GM12872 (cell line): Measurements from ENCODE around the gene SYNJ2.

Experiments used
- TF ChIP-seq, protein P1 (sequence below): IDR thresholded peaks from 3 replicates; pipeline ENCODE4 v1.5.1; 2011; ENCODE audit warnings: low read depth, mild to moderate bottlenecking, low read length, moderate library complexity; ENCODE audit not compliant: insufficient read depth

Gene SYNJ2

DNA sequence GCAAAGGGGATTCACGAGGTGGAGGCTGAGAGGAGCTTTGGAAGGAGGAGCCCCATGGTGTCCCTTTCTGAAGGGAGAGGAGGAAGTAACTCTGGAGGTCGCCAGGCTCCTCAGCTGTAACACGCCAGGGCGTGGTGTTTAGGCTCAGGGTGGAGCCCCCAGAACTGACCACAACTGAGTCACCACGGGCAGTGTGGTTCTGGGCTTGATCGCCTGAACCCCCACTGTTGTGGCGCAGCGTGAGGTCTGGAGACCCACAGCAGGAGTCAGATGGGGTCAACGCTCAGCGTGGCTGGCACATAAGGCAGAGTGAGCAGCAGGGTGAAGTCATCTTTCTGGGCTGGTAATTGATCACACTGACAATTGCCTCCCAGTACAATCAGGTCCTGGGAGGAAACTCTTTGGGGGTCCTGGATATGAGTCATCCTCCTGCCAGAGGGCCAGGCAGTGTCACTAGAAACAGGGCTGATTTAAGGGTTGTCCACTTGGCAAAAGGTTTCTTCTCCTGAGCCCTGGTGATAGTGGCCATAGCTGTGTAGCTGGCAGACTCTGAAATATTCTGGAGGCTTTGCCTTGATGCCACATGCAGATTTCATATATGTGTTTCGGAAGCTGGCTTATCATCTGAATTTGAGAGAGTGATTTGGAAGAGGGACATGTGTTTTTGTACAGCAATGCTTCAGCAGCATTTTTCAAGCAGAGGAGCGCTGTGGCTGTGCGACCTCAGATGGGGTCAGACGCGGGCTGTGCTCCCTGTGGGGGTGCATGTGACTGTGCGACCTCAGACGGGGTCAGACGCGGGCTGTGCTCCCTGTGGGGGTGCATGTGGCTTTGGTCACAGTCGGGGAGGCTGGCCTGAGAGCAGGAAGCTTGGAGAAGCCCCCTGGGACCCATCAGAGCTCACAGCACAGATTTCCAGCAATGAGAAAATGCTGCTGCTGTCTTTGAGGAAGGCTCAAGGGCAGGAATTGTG lies 50.0 kb downstream of the SYNJ2 start:
- TF ChIP-seq, protein P1, sequence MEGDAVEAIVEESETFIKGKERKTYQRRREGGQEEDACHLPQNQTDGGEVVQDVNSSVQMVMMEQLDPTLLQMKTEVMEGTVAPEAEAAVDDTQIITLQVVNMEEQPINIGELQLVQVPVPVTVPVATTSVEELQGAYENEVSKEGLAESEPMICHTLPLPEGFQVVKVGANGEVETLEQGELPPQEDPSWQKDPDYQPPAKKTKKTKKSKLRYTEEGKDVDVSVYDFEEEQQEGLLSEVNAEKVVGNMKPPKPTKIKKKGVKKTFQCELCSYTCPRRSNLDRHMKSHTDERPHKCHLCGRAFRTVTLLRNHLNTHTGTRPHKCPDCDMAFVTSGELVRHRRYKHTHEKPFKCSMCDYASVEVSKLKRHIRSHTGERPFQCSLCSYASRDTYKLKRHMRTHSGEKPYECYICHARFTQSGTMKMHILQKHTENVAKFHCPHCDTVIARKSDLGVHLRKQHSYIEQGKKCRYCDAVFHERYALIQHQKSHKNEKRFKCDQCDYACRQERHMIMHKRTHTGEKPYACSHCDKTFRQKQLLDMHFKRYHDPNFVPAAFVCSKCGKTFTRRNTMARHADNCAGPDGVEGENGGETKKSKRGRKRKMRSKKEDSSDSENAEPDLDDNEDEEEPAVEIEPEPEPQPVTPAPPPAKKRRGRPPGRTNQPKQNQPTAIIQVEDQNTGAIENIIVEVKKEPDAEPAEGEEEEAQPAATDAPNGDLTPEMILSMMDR, result no peak

DNA sequence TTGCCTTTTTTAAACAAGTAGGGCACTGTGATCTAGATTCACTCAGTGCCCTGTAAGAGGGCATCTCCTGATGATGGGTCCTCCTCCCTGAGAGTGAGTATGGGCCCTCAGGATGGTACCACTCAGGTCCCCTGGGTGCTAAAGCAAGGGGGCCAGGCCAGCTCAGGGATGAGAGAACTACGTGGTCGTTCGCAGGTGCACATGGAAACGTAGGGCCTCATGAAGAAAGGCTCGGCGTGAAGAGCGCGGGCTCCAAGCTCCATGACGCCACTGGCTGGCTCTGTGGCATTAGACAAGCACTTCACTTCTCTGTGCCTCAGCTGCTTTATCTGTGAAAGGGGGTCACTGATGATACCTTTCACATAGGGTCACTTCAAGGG lies 50.7 kb downstream of the SYNJ2 start:
- TF ChIP-seq, protein P1, result no peak

DNA sequence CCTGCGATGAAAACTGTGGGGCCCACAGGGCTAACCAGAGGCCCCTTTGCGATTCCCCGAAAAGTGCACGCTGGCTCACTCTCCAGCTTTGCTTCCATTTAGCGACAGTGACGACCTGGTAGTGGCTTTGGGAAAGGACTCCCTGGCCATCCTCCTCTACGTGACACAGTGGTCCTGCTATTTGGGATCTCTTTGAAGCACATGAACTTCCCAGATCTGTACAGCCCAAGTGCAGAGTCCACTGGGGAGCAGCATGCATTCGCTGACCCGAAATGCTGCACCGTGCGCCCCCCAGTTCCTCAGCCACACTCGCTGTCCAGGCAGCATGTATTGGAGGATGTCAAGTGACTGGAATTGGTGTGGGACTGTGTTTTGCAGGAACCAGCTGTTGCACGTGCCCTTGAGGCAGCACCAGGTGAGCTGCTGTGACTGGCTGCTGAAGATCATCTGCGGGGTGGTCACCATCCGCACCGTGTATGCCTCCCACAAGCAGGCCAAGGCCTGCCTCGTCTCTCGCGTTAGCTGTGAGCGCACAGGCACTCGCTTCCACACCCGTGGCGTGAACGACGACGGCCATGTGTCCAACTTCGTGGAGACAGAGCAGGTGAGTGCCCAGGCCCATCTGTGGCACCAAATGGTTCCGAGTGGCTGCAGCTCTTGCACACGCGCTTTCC lies 51.6 kb downstream of the SYNJ2 start:
- TF ChIP-seq, protein P1, result no peak

DNA sequence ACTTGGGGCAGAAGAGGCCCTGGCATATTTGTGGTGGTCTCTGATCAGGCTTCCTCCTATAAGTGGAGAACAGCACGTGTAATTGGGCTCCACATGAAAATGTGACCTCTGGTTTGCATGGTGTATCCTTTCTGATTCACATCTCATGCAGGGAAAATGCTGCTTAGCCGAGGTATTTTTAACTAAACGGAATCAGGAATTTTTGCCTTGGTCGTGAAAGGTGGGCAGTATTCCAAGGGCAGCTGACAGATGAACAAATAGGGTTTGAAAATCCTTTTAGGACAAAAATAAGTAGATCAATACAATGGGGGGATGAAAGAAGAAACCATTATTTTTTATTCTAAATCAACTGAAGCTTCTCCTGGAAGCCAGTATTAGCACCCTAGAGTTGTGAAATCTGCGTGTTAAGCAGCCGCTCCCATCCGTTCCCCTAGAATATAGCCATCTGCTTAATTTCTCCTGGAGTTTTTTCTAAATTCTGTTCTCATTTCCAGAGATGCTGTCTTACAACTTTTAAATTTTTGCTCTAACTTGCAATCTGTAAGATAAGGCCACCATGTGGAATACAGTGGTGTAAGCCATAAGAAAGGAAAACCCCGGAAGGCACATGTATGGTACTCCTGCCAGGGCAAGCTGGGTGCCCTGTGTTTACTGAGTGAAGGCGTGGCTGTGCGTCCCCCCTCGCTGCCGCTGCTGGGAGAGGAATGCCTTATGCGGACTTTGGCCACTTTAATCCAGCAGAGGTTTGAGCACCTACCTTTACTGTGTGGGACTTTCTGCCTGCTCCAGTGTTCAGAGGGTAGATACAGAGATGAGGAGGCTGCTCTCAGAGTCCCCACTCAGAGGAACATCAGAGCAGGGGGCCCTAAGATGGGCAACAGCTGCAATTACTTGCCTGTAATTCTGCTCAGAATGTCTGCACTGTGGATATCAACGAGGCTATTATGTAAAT lies 52.4 kb downstream of the SYNJ2 start:
- TF ChIP-seq, protein P1, result no peak

DNA sequence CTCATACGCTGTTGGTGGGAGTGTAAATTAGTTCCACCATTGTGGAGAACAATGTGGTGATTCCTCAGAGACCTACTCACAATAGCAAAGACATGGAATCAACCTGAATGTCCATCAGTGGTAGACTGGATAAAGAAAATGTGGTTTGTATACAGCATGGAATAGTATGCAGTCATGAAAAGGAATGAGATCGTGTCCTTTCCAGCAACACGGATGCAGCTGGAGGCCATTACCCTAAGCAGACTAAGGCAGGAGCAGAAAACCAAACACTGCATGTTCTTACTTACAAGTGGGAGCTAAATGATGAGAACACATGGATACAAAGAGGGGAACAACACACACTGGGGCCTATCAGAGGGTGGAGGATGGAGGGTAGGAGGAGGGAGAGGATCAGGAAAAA lies 54.6 kb downstream of the SYNJ2 start:
- TF ChIP-seq, protein P1, result no peak

DNA sequence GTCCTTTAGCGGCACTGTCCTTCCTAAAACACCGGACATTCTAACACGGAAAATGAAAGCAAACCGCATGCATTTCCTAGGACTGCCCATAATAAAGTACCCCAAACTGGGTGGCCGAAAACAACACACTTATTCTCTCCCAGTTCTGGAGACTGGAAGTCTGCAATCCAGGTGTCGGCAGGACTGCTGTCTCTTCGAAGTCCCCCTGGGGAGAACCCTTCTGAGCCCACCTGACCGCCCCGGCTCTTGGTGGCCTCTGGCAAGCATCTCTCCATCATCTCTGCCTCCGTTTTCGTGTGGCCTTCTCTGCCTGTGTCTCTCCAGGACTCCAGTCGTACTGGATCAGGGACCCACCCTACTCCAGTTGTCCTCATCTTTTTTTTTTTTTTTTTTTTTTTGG lies 55.4 kb downstream of the SYNJ2 start:
- TF ChIP-seq, protein P1, result no peak
